GM23248 (cell line): ENCODE results near the gene ZNF138. TPM values are rescaled to one million over a fixed set of nuclear protein-coding genes. Genes with fewer than 3 reads are reported as not detected.

ENCODE experiments used
- DNase-seq: peaks from one replicate; pipeline ENCODE4 v3.0.0-alpha.2; 2015
- H2AFZ ChIP-seq: fragments of 200-600 bp; sonication (generic); 2 replicates; pipeline ENCODE4 v1.6.1; 2016; ENCODE audit warnings: antibody characterized with exemption
- H3F3A ChIP-seq: fragments of 200-600 bp; sonication (generic); 2 replicates; pipeline ENCODE4 v1.6.1; 2016; ENCODE audit warnings: mild to moderate bottlenecking, antibody characterized with exemption, mixed run types; ENCODE audit not compliant: insufficient read depth
- H3K27ac ChIP-seq: fragments of 200-600 bp; sonication (generic); 2 replicates; pipeline ENCODE4 v1.5.1; 2016; ENCODE audit warnings: mild to moderate bottlenecking
- H3K27me3 ChIP-seq: fragments of 200-600 bp; sonication (generic); replicated peaks from 2 replicates; pipeline ENCODE4 v1.6.1; 2016; ENCODE audit warnings: mild to moderate bottlenecking; ENCODE audit not compliant: insufficient read depth
- H3K36me3 ChIP-seq: fragments of 200-600 bp; sonication (generic); 2 replicates; pipeline ENCODE4 v1.6.1; 2016; ENCODE audit warnings: low read depth, mild to moderate bottlenecking
- H3K4me1 ChIP-seq: fragments of 200-600 bp; sonication (generic); 2 replicates; pipeline ENCODE4 v1.6.1; 2016; ENCODE audit warnings: mild to moderate bottlenecking; ENCODE audit not compliant: insufficient read depth
- H3K4me2 ChIP-seq: fragments of 200-600 bp; sonication (generic); one replicate; pipeline ENCODE4 v1.6.1; 2016; ENCODE audit warnings: mild to moderate bottlenecking; ENCODE audit not compliant: unreplicated experiment
- H3K4me3 ChIP-seq: fragments of 200-600 bp; sonication (generic); 2 replicates; pipeline ENCODE4 v1.5.1; 2016; ENCODE audit warnings: mild to moderate bottlenecking
- H3K79me2 ChIP-seq: fragments of 200-600 bp; sonication (generic); 2 replicates; pipeline ENCODE4 v1.6.1; 2016; ENCODE audit warnings: mild to moderate bottlenecking; ENCODE audit not compliant: insufficient read depth
- H3K9ac ChIP-seq: fragments of 200-600 bp; sonication (generic); 2 replicates; pipeline ENCODE4 v1.6.1; 2016; ENCODE audit warnings: mild to moderate bottlenecking
- H3K9me2 ChIP-seq: fragments of 200-600 bp; sonication (generic); 2 replicates; pipeline ENCODE4 v1.6.1; 2016; ENCODE audit warnings: mixed run types, mild to moderate bottlenecking, moderate library complexity; ENCODE audit not compliant: insufficient read depth
- H3K9me3 ChIP-seq: fragments of 200-600 bp; sonication (generic); one replicate; pipeline ENCODE4 v1.6.1; 2017; ENCODE audit warnings: low read depth
- H4K20me1 ChIP-seq: fragments of 200-600 bp; sonication (generic); 2 replicates; pipeline ENCODE4 v1.6.0; 2016; ENCODE audit not compliant: insufficient read depth
- EZH2 ChIP-seq: fragments of 200-600 bp; sonication (generic); IDR thresholded peaks from 2 replicates; pipeline ENCODE4 v1.6.1; 2018; ENCODE audit warnings: antibody characterized with exemption, mild to moderate bottlenecking; ENCODE audit not compliant: insufficient read depth, poor library complexity, severe bottlenecking
- EZH2phosphoT487 ChIP-seq: fragments of 200-600 bp; sonication (generic); IDR thresholded peaks from 2 replicates; pipeline ENCODE4 v1.6.1; 2018; ENCODE audit warnings: antibody characterized with exemption, moderate library complexity, mild to moderate bottlenecking, low read depth; ENCODE audit not compliant: insufficient read depth
- WGBS, 2 experiments: methylation state at CpG; one replicate each; pipeline ENCODE4 v1.1.6; 2015 to 2017; ENCODE audit warnings: low lambda C conversion rate in 2 of 2, low coverage in 1 of 2; ENCODE audit errors: missing lambda C conversion rate in 2 of 2; 5-methylcytosine and 5-hydroxymethylcytosine counted together
- in situ Hi-C: fragments of 300-500 bp; cut with MboI; formaldehyde crosslinking; loops from 2 replicates; pipeline ENCODE4 v1.15.0; 2020
- polyA plus RNA-seq: library from polyadenylated mRNA; unstranded; fragments of >200 nt; fragmentation: Nextera tagmentation; extraction: Ambion mirVana; gene quantifications from 2 replicates; pipeline ENCODE4 v1.2.1, GENCODE V29; 2016
- total RNA-seq: library from RNA; depleted of rRNA; stranded (reverse); fragments of >200 nt; shearing (Covaris generic); gene quantifications from 2 replicates; pipeline ENCODE4 v1.2.3, GENCODE V29; 2014

Gene ZNF138
- total and polyA plus RNA-seq, 2 experiments from 2014 or later: 3.1 to 5.6 TPM

- H3K79me2 ChIP-seq: peaks cover 21% of the 10 kb centered on the region
- H4K20me1 ChIP-seq: no peaks in the 10 kb centered on the region
- H3K9me2 ChIP-seq: no peaks in the 10 kb centered on the region
- TF ChIP-seq EZH2phosphoT487 (no peak), EZH2 (no peak)
- no peak for DNase-seq
- no peak overlapping the region for H2AFZ ChIP-seq
- H3F3A ChIP-seq: no peaks in the 10 kb centered on the region
- no peaks in the 10 kb centered on the region for H3K9me3 ChIP-seq
- no peak overlapping the region for H3K9ac ChIP-seq
- H3K27me3 ChIP-seq: no peaks in the 10 kb centered on the region
- H3K27ac ChIP-seq: no peak overlapping the region
- in situ Hi-C loops: no loop called here
- H3K4me2 ChIP-seq: no peak overlapping the region
- no peaks in the 10 kb centered on the region for H3K4me1 ChIP-seq
- H3K4me3 ChIP-seq: no peak overlapping the region
- WGBS, 2 experiments: 51 to 57% methylated on average over 2 of the region's 2 CpGs
- H3K36me3 ChIP-seq: 0 out of 2 replicates have a peak, but pooled peaks cover 4% of the 10 kb centered on the region
These were observed 8.5 kb downstream of the ZNF138 start for GRCh38 chr7:64802699-64803098.

DNA sequence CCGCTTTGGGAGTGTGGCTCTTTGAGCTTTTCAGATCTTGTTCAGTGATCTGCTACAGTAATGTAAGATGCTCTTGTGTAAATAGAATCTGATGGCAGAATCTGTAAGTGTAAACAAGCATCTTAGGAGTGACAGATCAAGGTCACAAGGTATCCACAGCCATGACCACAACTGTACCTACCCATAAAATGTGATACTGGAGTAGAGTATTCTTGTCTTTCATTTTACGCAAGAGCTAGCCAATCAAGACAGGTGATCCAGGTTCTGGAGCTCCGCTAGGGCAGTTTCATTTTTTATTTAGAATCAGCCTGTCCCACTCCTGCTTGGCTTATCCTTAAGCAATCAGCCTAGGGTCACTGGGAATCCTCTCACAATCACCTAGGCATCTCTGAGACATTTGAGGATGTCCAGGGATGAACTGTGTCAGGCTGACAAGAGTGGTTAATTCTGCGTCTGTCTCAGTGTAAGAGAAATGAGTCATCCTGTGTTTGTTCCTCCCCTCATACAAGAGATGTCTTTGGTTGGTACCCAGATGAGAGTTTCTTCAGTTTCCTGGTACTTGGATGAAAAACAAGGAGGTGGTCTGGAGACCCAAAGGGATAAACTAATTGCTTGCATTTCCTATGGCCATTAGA, 13.6 kb downstream of the ZNF138 start:
- WGBS, 2 experiments: 93 to 97% methylated on average over 4 of the region's 4 CpGs
- Histone ChIP-seq H3K36me3 (no peaks in the 10 kb centered on the region; the same call in 1 of the 2 replicates), H3K27me3 (no peaks in the 10 kb centered on the region), H2AFZ (no peak overlapping the region), H3K4me1 (no peaks in the 10 kb centered on the region), H3K4me2 (no peak overlapping the region), H3K27ac (no peak overlapping the region), H3F3A (no peaks in the 10 kb centered on the region), H3K9me3 (no peaks in the 10 kb centered on the region), H3K9ac (no peak overlapping the region), H3K9me2 (no peaks in the 10 kb centered on the region), H4K20me1 (no peaks in the 10 kb centered on the region), H3K4me3 (no peak overlapping the region), H3K79me2 (0 out of 2 replicates have a peak, but pooled peaks cover 7% of the 10 kb centered on the region)
- in situ Hi-C loops: no loop called here
- TF ChIP-seq EZH2phosphoT487 (no peak), EZH2 (no peak)
- no peak for DNase-seq

- in situ Hi-C loops: no loop called here
- H3K27ac ChIP-seq: no peak overlapping the region
- H3K79me2 ChIP-seq: no peaks in the 10 kb centered on the region
- no peak for TF ChIP-seq EZH2
- no peak for TF ChIP-seq EZH2phosphoT487
- H3F3A ChIP-seq: no peaks in the 10 kb centered on the region
- no peaks in the 10 kb centered on the region for H3K27me3 ChIP-seq
- H3K9ac ChIP-seq: no peak overlapping the region
- H3K4me3 ChIP-seq: no peak overlapping the region
- no peak overlapping the region for H3K4me2 ChIP-seq
- no peaks in the 10 kb centered on the region for H4K20me1 ChIP-seq
- no peaks in the 10 kb centered on the region for H3K9me3 ChIP-seq
- no peaks in the 10 kb centered on the region for H3K4me1 ChIP-seq
- no peaks in the 10 kb centered on the region; the same call in 1 of the 2 replicates for H3K36me3 ChIP-seq
- H3K9me2 ChIP-seq: no peaks in the 10 kb centered on the region
- no peak overlapping the region for H2AFZ ChIP-seq
- DNase-seq: no peak
These were observed 17.5 kb downstream of the ZNF138 start for GRCh38 chr7:64811767-64812166.

- H3K27ac ChIP-seq: no peak overlapping the region
- H4K20me1 ChIP-seq: no peaks in the 10 kb centered on the region
- H2AFZ ChIP-seq: no peak overlapping the region
- H3K9me2 ChIP-seq: no peaks in the 10 kb centered on the region
- no peak overlapping the region for H3K9ac ChIP-seq
- in situ Hi-C loops: no loop called here
- no peak overlapping the region for H3K4me2 ChIP-seq
- no peaks in the 10 kb centered on the region for H3K79me2 ChIP-seq
- H3K36me3 ChIP-seq: 0 out of 2 replicates have a peak, but pooled peaks cover 3% of the 10 kb centered on the region
- H3F3A ChIP-seq: no peaks in the 10 kb centered on the region
- H3K4me3 ChIP-seq: no peak overlapping the region
- H3K9me3 ChIP-seq: no peaks in the 10 kb centered on the region
- H3K27me3 ChIP-seq: no peaks in the 10 kb centered on the region
- DNase-seq: no peak
- TF ChIP-seq EZH2: no peak
- no peak for TF ChIP-seq EZH2phosphoT487
- H3K4me1 ChIP-seq: no peaks in the 10 kb centered on the region
- 94 to 100% methylated on average over 1 of the region's 1 CpG for WGBS, 2 experiments
These were observed 36.7 kb downstream of the ZNF138 start for GRCh38 chr7:64830926-64831325.
